ENCODE measurements around the gene WDR49.
A peak's percentile ranks its signal among the peaks of the same experiment; 100 is the strongest.
"Not testable (repeated sequence)": the region's sequence is repeated elsewhere in the genome, so short reads cannot be mapped to it uniquely, and the experiment has no call there.

Gene WDR49

GRCh38 chr3:167614196-167614595 lies 39.5 kb downstream of the WDR49 start:
- not testable (repeated sequence) for DNase-seq (ENCODE audit: low spot score)

DNA sequence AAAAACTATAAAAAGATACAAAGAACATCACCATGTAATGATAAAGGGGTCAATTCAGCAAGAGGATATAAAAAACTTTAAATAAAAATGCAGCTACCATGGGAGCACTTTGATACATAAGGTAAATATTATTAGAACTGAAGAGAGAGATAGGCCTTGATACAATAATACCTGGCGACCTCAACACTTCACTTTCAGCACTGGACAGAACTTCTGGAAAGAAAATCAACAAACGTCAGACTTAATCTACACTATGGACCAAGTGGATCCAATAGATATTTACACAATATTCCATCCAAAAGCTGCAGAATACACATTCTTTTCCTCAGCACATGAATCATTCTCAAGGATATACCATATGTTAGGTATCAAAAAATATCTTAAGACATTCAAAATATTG lies 42.0 kb downstream of the WDR49 start:
- DNase-seq (ENCODE audit: low spot score), result no peak

DNA sequence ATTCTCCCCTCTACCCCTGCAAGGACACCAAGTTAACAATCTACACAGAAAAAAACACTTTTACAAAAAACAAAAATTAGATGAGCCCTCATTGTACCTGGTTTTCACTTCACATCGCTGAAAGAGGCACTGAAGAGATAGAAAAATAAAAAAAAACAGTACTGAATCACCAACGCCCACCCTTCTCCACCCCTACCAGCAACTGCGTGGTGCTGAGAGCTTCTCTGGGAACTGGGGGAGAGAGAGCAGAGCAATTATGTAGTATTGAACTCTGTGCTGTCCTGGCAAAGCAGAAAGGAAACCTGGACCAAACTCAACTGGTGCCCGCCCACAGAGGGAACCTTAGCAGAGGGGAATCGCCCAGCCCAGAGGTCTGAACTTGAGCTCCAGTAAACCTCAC lies 44.6 kb downstream of the WDR49 start:
- DNase-seq (ENCODE audit: low spot score), result no peak

DNA sequence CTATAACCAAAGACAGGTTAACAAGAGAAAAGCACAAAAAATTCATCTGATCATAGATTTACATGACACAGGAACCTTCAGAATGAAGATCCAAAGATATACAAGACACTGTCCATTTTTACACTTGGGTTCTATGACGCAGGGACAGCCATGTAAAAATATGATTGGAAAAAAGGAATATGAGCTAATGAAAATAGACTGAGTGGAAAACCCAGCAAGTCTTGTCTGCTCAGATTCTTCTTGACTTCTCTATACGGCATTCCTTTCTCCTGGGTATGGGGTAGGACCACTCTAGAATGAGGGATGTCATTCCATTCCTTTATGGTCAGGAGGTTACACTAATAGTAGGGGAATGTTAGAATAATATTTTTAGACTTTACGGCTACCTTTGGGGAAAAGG lies 46.9 kb downstream of the WDR49 start:
- DNase-seq (ENCODE audit: low spot score), result no peak

GRCh38 chr3:167605871-167606270 lies 47.9 kb downstream of the WDR49 start:
- no peak for DNase-seq (ENCODE audit: low spot score)

DNA sequence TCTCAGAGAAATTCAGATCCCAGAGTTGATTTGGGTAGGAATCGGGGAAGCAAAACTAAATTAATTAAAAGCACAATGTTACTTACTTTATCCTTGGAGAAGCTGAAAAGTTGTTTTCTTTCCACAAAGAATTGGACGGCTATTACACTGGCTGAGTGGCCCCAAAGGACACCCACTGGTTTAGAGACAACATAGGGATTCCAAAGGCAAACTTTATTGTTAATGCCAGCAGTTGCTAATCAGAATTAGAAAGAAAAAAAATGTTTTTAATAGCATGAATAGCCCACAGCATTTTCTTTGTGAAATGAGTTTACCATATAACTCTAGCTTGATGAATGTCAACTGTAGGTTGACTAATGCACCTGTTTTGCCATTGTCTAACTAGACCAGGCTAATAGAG lies 51.7 kb downstream of the WDR49 start:
- no peak for DNase-seq (ENCODE audit: low spot score)

DNA sequence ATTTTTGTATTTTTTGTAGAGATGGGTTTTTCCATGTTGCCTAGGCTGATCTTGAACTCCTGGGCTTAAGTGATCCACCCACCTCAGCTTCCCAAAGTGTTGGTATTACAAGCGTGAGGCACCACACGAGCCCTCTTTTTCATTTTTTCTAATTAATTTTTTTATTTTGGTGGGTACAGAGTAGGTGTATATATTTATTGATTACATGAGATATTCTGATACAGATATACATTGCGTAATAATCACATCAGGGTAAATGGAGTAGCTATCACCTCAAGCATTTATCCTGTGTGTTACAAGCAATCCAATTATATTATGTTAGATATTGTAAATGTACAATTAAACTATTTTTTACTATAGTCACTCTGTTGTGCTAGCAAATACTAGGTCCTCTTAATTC lies 66.1 kb downstream of the WDR49 start:
- no peak for DNase-seq (ENCODE audit: low spot score)

- peak; percentile 4 for DNase-seq (ENCODE audit: low spot score)
Measured at GRCh38 chr3:167575000-167575600, 78.6 kb downstream of the WDR49 start.

- DNase-seq (ENCODE audit: low spot score), result no peak
Measured at GRCh38 chr3:167572991-167573390, 80.8 kb downstream of the WDR49 start.

DNA sequence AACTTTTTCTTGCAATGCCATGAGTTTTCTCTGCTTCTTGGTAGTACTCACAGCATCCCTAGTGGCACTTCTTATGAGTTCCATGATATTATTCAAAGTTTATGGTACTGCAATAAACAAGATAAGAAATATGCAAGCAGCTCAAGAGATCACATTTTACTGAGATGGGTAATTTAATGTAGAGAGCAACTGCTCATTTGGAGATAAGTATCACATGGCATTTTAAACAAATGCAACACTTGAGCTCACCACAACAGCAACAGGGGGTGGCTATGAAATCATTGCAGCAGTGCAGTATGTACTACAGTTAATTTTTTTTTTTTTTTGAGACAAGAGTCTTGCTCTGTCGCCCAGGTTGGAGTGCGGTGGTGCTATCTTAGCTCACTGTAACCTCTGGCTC lies 85.1 kb downstream of the WDR49 start:
- no peak for DNase-seq (ENCODE audit: low spot score)

GRCh38 chr3:167565489-167565888 lies 88.3 kb downstream of the WDR49 start:
- no peak for DNase-seq (ENCODE audit: low spot score)

DNA sequence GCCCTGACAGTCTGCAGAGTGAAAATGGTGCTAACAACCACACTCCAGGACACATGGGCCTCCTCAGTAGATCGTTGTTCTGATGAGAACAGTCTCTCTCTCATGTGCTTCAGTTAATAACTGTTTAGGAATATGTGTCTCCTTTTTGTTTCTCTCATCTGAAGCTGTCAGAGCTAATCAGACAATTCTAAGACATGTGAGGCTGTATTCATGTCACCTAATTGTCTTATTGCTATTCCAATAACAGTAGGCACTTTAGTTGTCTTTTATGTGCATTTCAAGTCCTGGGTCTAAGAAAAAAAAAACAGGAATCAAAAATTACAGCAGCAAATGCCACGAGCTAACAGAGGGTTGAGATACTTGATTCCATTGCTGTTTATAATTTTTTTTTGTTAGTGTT lies 89.1 kb downstream of the WDR49 start:
- no peak for DNase-seq (ENCODE audit: low spot score)

DNA sequence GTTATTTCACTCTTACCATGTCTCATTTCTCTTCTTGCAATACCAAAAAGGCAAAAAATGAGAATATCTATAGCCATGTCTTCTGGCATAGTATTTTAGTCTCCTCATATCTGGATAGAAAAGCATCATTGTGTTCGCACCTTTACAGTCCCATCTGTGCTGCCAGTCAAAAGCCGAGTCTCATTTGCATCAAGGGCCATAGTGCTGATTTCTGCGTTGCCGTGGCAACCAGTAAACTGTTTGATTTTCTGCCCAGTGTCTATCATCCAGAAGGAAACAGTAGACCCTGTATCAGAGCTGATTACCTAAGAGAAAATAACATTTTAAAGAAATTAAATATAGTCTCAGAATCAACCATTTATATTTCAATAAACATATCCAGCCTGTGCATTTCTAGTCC lies 93.8 kb downstream of the WDR49 start:
- DNase-seq (ENCODE audit: low spot score), result no peak

GRCh38 chr3:167554898-167555297 lies 98.8 kb downstream of the WDR49 start:
- DNase-seq (ENCODE audit: low spot score), result no peak

- no peak for DNase-seq (ENCODE audit: low spot score)
Measured at GRCh38 chr3:167538081-167538480, 115.7 kb downstream of the WDR49 start.

DNA sequence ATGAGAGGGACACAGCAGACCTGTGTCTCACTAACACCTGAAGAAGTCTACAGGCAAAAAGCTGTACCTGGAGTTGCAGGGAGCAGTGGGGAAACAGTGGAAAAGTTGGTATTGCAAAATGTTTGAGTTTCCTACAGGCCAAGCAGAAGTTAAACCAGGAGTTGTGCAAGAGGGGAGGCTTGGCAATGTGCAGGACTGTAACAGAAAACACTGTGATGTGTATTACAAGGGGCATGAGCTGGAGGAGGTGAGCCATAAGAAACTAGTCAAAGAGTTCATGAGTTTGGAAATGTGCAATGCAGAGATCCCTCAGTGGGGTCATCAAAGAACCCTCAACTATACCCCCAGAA lies 132.8 kb downstream of the WDR49 start:
- DNase-seq (ENCODE audit: low spot score), result no peak

DNA sequence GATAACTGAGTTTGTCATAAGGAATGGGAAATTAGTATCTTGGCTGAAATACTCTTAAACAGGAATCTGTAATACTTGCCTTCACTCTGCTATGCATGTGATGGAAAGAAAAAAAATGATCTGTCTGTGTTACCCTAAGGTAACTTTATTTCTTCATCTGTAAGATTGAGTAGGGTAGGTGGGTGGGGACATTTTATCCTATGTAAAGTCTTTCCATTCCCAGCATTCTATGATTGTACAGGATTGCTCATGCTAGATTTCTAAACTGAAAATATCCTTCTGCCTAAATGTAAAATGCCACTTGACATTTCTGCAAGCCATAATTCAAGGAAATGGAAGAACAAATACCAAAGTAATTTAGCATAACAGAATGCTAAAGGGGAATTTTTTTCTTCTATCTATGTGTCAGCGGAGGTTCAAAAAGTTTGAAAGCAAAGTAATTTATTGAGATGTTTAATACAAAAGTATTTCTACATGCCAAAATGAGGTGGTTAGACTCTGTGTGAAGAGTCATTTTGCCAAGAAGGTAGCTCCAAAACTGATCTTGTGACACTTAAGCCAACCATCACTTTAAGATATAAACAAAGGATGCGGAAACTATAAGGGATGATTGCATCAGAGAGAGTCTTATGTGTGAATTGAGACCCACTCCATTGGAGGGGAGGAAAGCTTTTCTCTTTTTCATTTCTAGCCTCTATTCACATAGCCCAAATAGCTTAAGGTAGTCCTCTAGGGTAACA lies 133.3 kb downstream of the WDR49 start:
- DNase-seq (ENCODE audit: low spot score), result no peak

GRCh38 chr3:167507954-167508353 lies 145.8 kb downstream of the WDR49 start:
- no peak for DNase-seq (ENCODE audit: low spot score)

GRCh38 chr3:167502401-167502800 lies 151.3 kb downstream of the WDR49 start:
- DNase-seq (ENCODE audit: low spot score), result no peak

GRCh38 chr3:167501941-167502340 lies 151.8 kb downstream of the WDR49 start:
- DNase-seq (ENCODE audit: low spot score), result no peak

DNA sequence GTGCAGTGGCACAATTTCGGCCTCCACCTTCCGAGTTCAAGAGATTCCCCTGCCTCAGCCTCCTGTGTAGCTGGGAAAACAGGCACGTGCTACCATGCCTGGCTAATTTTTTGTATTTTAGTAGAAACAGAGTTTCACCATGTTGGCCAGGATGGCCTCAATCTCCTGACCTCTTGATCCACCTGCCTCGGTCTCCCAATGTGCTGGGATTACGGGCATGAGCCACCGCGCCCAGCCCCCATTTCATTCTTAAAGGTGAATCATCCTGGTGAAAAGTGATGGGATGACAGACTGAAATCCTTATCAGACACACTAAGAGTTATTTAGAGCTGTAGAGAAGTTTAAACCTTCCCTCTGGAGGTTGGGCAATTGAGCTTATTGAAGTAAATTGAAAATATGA lies 155.8 kb downstream of the WDR49 start:
- DNase-seq (ENCODE audit: low spot score), result no peak

- peak; percentile 19 for DNase-seq (ENCODE audit: low spot score)
Measured at GRCh38 chr3:167493244-167493643, 160.5 kb downstream of the WDR49 start.

DNA sequence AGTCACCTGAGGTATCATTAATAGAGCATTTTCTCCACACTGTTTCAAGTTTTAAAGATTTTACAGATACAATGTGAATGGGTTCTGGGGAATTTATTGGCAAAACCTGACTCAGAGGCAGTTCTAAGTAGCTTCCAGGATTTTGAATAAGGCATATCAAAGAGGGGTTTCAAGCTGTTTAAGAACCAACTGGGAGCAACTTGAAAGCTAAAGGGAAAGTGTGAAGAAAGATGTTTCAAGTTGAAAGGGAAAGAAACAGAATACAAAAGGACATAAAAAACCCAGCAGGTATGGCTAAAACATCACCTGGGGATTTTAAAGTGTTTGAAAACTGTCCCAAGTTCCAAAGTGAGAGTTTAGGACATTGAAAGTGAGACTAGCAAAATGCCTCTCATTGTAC lies 162.1 kb downstream of the WDR49 start:
- DNase-seq (ENCODE audit: low spot score), result no peak

DNA sequence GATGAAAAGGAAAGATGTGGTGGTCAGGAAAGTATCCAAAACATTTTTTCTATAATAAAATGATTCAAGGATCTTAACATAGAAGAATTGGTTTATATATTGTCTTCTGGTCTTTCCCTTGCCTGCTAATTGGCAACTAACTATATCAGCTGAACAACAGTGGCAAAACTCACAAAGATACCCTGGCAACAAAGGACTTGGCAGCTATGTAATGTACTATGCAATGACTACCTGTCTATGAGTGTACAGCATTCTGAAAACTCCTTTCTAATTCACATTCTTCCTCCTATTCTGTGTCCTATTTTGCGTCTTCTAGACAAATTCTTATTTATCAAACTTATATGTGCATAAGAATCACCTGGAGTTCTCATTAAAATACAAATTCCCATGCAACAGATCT lies 164.2 kb downstream of the WDR49 start:
- DNase-seq (ENCODE audit: low spot score), result no peak
